IMR-90 (cell line): Measurements from ENCODE around the gene SLC16A7. TPM values are rescaled to one million over a fixed set of nuclear protein-coding genes. Genes with fewer than 3 reads are reported as not detected.

Experiments used
- ATAC-seq: fragments of 200-7000 bp; cut with Tn5 transposase; 2 replicates; pipeline ENCODE4 v1.9.1; 2020; ENCODE audit warnings: low read depth, mild to moderate bottlenecking, moderate library complexity
- BruUV-seq: library from RNA; stranded (reverse); fragments of 400-500 nt; replicated peaks from 2 replicates; lab custom pipeline; 2021; lab: Mats Ljungman, UMichigan
- CTCF ChIA-PET: fragments of 300-600 bp; formaldehyde crosslinking; extraction: SDS; loops from one replicate; lab custom pipeline; 2021; ENCODE audit warnings: antibody characterized with exemption; lab: Yijun Ruan, JAX
- POLR2A ChIA-PET: fragments of 300-600 bp; sonication (Branson Sonifier 250); formaldehyde crosslinking; loops from one replicate; lab custom pipeline; 2022; ENCODE audit warnings: antibody characterized with exemption; ENCODE audit not compliant: unreplicated experiment; lab: Charles Lee
- DNase-seq: peaks from one replicate; pipeline ENCODE4 v3.0.0; 2013
- H2AFZ ChIP-seq: replicated peaks from 2 replicates; pipeline ENCODE3; 2013; ENCODE audit warnings: low read length, mild to moderate bottlenecking; ENCODE audit not compliant: poor library complexity
- H2AK5ac ChIP-seq: 2 replicates; pipeline ENCODE4 v1.6.1; 2013; ENCODE audit warnings: low read depth, low read length, inconsistent platforms
- H2AK9ac ChIP-seq: replicated peaks from 2 replicates; pipeline ENCODE3; 2013; ENCODE audit warnings: mild to moderate bottlenecking, low read depth, low read length, moderate library complexity; ENCODE audit not compliant: poor library complexity
- H2BK120ac ChIP-seq: 2 replicates; pipeline ENCODE4 v1.6.1; 2013; ENCODE audit warnings: low read depth, low read length, inconsistent platforms
- H2BK15ac ChIP-seq: 3 replicates; pipeline ENCODE4 v1.6.1; 2013; ENCODE audit warnings: low read depth, low read length, inconsistent platforms
- H2BK20ac ChIP-seq: 2 replicates; pipeline ENCODE4 v1.6.1; 2013; ENCODE audit warnings: low read depth, mild to moderate bottlenecking, inconsistent platforms, low read length, moderate library complexity
- H2BK5ac ChIP-seq: 2 replicates; pipeline ENCODE4 v1.6.1; 2013; ENCODE audit warnings: mild to moderate bottlenecking, low read depth, low read length, inconsistent platforms; ENCODE audit not compliant: poor library complexity, severe bottlenecking
- H3K14ac ChIP-seq: replicated peaks from 2 replicates; pipeline ENCODE4 v1.6.1; 2013; ENCODE audit warnings: low read depth, low read length, inconsistent platforms
- H3K18ac ChIP-seq: 2 replicates; pipeline ENCODE4 v1.6.1; 2013; ENCODE audit warnings: low read depth, low read length, control low read depth
- H3K23ac ChIP-seq: 2 replicates; pipeline ENCODE4 v1.6.1; 2013; ENCODE audit warnings: low read depth, low read length, inconsistent platforms
- H3K27ac ChIP-seq: 2 replicates; pipeline ENCODE4 v1.5.1; 2013; ENCODE audit warnings: mild to moderate bottlenecking, control low read depth, low read length; ENCODE audit not compliant: insufficient read depth
- H3K27me3 ChIP-seq: 2 replicates; pipeline ENCODE4 v1.6.1; 2013; ENCODE audit warnings: low read length; ENCODE audit not compliant: control insufficient read depth, insufficient read depth
- H3K36me3 ChIP-seq: 2 replicates; pipeline ENCODE4 v1.6.1; 2013; ENCODE audit warnings: low read length, mixed read lengths; ENCODE audit not compliant: control insufficient read depth, insufficient read depth
- H3K4ac ChIP-seq: 2 replicates; pipeline ENCODE4 v1.6.1; 2013; ENCODE audit warnings: low read depth, low read length, inconsistent platforms
- H3K4me1 ChIP-seq: 2 replicates; pipeline ENCODE4 v1.6.1; 2013; ENCODE audit warnings: low read length, mixed read lengths; ENCODE audit not compliant: control insufficient read depth, insufficient read depth
- H3K4me2 ChIP-seq: 2 replicates; pipeline ENCODE4 v1.6.1; 2013; ENCODE audit warnings: low read depth, mild to moderate bottlenecking, control low read depth, low read length, moderate library complexity
- H3K4me3 ChIP-seq: 2 replicates; pipeline ENCODE4 v1.5.1; 2013; ENCODE audit warnings: low read depth, mild to moderate bottlenecking, control low read depth, low read length, moderate library complexity; ENCODE audit not compliant: insufficient read depth
- H3K56ac ChIP-seq: 2 replicates; pipeline ENCODE4 v1.6.1; 2013; ENCODE audit warnings: low read length, inconsistent platforms; ENCODE audit not compliant: insufficient read depth; ENCODE audit errors: extremely low read depth
- H3K79me1 ChIP-seq, 2 experiments: 2 replicates each; pipeline ENCODE4 v1.6.1; 2013; ENCODE audit warnings: low read length in 2 of 2, inconsistent platforms in 1 of 2, low read depth in 1 of 2
- H3K9ac ChIP-seq: 2 replicates; pipeline ENCODE4 v1.6.1; 2013; ENCODE audit warnings: low read depth, low read length, control low read depth
- H3K9me1 ChIP-seq: 2 replicates; pipeline ENCODE4 v1.6.1; 2013; ENCODE audit warnings: low read length, inconsistent platforms; ENCODE audit not compliant: insufficient read depth
- H3K9me3 ChIP-seq: 2 replicates; pipeline ENCODE4 v1.6.1; 2013; ENCODE audit warnings: low read length; ENCODE audit not compliant: control insufficient read depth, insufficient read depth
- H4K20me1 ChIP-seq: 2 replicates; pipeline ENCODE4 v1.6.1; 2013; ENCODE audit warnings: low read length, inconsistent platforms; ENCODE audit not compliant: insufficient read depth
- H4K5ac ChIP-seq: 2 replicates; pipeline ENCODE4 v1.6.1; 2013; ENCODE audit warnings: mild to moderate bottlenecking, low read depth, low read length, control low read depth
- H4K8ac ChIP-seq, 2 experiments: 2 replicates each; pipeline ENCODE4 v1.6.1; 2013; ENCODE audit warnings: low read depth in 2 of 2, low read length in 2 of 2, control low read depth in 1 of 2, inconsistent platforms in 1 of 2
- H4K91ac ChIP-seq: 2 replicates; pipeline ENCODE4 v1.6.1; 2013; ENCODE audit warnings: low read depth, low read length, inconsistent platforms; ENCODE audit not compliant: insufficient read depth
- CEBPB ChIP-seq: IDR thresholded peaks from 2 replicates; pipeline ENCODE4 v1.6.1; 2012; ENCODE audit warnings: low read depth, low read length, improper control_type of control experiment
- MAZ ChIP-seq: IDR thresholded peaks from 2 replicates; pipeline ENCODE4 v1.6.1; 2012; ENCODE audit warnings: low read depth, mild to moderate bottlenecking, low read length, improper control_type of control experiment, moderate library complexity, borderline replicate concordance
- MXI1 ChIP-seq: IDR thresholded peaks from 2 replicates; pipeline ENCODE4 v1.6.1; 2012; ENCODE audit warnings: low read depth, mild to moderate bottlenecking, low read length, moderate library complexity, borderline replicate concordance
- NFE2L2 ChIP-seq: fragments of 150-350 bp; IDR thresholded peaks from 2 replicates; pipeline ENCODE4 v1.6.1; 2016; ENCODE audit warnings: low read depth, mild to moderate bottlenecking, low read length
- RAD21 ChIP-seq: IDR thresholded peaks from 2 replicates; pipeline ENCODE4 v1.6.1; 2012; ENCODE audit warnings: low read length, improper control_type of control experiment
- WGBS, 2 experiments: methylation state at CpG; one replicate each; pipeline versions ENCODE4 v1.1.5 to v1.1.7; 2013; ENCODE audit warnings: missing lambda C conversion rate in 2 of 2; ENCODE audit not compliant: insufficient read length in 1 of 2; ENCODE audit errors: extremely low coverage in 2 of 2; 5-methylcytosine and 5-hydroxymethylcytosine counted together
- dilution Hi-C: fragments of 300-500 bp; cut with HindIII; formaldehyde crosslinking; loops from one replicate; pipeline ENCODE4 v1.14.3; 2018; ENCODE audit warnings: low sequenced_read_pairs; ENCODE audit not compliant: unreplicated experiment
- in situ Hi-C: fragments of 300-500 bp; cut with MboI; formaldehyde crosslinking; loops from 3 replicates; pipeline ENCODE4 v1.14.3; 2019; ENCODE audit warnings: low sequenced_read_pairs, inconsistent platforms, mixed read lengths
- intact Hi-C: fragments of 100-400 bp; cut with micrococcal nuclease; formaldehyde crosslinking; loops from 2 replicates; pipeline ENCODE4 v1.10.0; 2022
- polyA plus RNA-seq, 3 experiments: library from polyadenylated mRNA; depleted of rRNA; stranded (reverse); fragments of >200 nt; gene quantifications; 2 replicates each; pipeline ENCODE4 v1.2.3, GENCODE V29; 2012; ENCODE audit warnings: low replicate concordance in 1 of 3
- total RNA-seq: library from RNA; depleted of rRNA; stranded (reverse); fragments of >200 nt; gene quantifications from 2 replicates; pipeline ENCODE4 v1.2.3, GENCODE V29; 2012
- TF ChIP-seq, protein P1 (sequence below): fragments of 150-350 bp; IDR thresholded peaks from 2 replicates; pipeline ENCODE4 v1.6.1; 2017; ENCODE audit warnings: mild to moderate bottlenecking, antibody characterized with exemption, low read length, low read depth
- TF ChIP-seq, protein P2 (sequence below): fragments of 150-350 bp; IDR thresholded peaks from 2 replicates; pipeline ENCODE4 v1.6.1; 2016; ENCODE audit warnings: low read depth, mild to moderate bottlenecking, low read length, moderate library complexity, borderline replicate concordance

Gene SLC16A7
- total and polyA plus RNA-seq, 2 of the 4 experiments (the other 2 are of a cell fraction), result 2.6 to 21.5 TPM

DNA sequence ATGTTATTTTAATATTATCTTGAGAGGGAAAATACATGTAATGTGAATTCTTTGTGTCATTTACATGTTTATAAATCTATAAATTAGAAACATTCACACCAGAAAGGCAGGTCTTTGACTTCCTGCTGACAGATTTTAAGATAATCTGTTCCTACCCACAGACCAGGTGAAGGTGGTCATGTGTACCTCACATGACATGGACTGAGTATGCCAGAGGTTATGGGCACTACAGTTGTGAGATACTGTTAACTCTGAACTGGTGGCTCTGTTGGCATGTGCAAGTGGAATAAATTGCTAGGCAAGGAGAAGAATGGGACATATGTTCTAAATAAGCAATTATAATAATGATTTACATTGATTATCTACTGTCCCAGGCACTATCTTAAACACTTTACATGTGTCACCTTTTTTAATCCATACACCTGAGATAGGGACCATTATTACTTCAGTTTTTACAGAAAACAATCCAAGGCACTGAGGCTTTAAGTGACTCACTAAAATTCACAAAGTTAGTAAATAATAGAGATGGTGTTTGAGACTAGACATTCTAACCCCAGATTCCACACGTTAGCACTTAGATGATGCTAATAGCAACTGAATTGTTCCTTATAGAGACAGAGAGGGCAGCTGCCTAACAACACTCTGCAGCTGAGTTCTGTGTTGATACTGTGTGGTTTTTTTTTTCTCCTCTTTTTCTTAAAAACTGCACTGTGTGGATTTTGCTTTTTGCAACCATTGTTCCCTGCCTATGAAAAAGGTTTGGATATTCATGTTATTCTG, 23.8 kb downstream of the SLC16A7 start:
- Histone ChIP-seq H4K8ac (no peak overlapping the region), H2AK9ac (no peak overlapping the region), H3K9me3 (no peaks in the 10 kb centered on the region), H3K27ac (no peak overlapping the region), H3K36me3 (no peaks in the 10 kb centered on the region), H2BK20ac (no peak overlapping the region), H3K4me2 (no peak overlapping the region), H4K91ac (no peak overlapping the region; the same call in 1 of the 2 replicates), H4K5ac (no peak overlapping the region), H4K20me1 (no peaks in the 10 kb centered on the region), H3K79me1 (peaks cover 0 to 4% of the 10 kb centered on the region in 2 experiments; a peak in 2 of 4 replicates), H3K14ac (no peak overlapping the region), H2BK120ac (no peak overlapping the region), H3K23ac (no peak overlapping the region), H3K56ac (no peak overlapping the region), H3K4ac (no peak overlapping the region), H2AK5ac (0 out of 2 replicates have a peak overlapping the region, but pooled peaks have one; percentile 7), H2BK15ac (no peak overlapping the region), H2BK5ac (no peak overlapping the region), H2AFZ (no peak overlapping the region), H3K9me1 (no peaks in the 10 kb centered on the region), H3K9ac (no peak overlapping the region), H3K18ac (no peak overlapping the region), H3K27me3 (no peaks in the 10 kb centered on the region), H3K4me3 (no peak overlapping the region), H3K4me1 (peaks cover 1% of the 10 kb centered on the region; the same call in 1 of the 2 replicates)
- dilution Hi-C loops (no loop called here), intact Hi-C loops (no loop called here), in situ Hi-C loops (no loop called here)
- ATAC-seq (no peak; the same call in 1 of the 2 replicates), DNase-seq (no peak)
- ChIA-PET POLR2A (no interaction called here), CTCF (no interaction called here)
- WGBS, 2 experiments, result no CpG with 5 or more reads among the region's 1 CpG
- TF ChIP-seq MXI1 (no peak), MAZ (no peak), NFE2L2 (no peak), CEBPB (no peak), RAD21 (no peak)
- TF ChIP-seq, protein P1, sequence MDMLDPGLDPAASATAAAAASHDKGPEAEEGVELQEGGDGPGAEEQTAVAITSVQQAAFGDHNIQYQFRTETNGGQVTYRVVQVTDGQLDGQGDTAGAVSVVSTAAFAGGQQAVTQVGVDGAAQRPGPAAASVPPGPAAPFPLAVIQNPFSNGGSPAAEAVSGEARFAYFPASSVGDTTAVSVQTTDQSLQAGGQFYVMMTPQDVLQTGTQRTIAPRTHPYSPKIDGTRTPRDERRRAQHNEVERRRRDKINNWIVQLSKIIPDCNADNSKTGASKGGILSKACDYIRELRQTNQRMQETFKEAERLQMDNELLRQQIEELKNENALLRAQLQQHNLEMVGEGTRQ, result no peak
- TF ChIP-seq, protein P2, sequence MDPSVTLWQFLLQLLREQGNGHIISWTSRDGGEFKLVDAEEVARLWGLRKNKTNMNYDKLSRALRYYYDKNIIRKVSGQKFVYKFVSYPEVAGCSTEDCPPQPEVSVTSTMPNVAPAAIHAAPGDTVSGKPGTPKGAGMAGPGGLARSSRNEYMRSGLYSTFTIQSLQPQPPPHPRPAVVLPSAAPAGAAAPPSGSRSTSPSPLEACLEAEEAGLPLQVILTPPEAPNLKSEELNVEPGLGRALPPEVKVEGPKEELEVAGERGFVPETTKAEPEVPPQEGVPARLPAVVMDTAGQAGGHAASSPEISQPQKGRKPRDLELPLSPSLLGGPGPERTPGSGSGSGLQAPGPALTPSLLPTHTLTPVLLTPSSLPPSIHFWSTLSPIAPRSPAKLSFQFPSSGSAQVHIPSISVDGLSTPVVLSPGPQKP, result no peak
- BruUV-seq, result no TSS peak
